HTERT RPE-1 (cell line): ENCODE measurements around the gene MAGEA2.
"Not testable (repeated sequence)": the region's sequence is repeated elsewhere in the genome, so short reads cannot be mapped to it uniquely, and the experiment has no call there.

Experiments
- in situ Hi-C: fragments of 300-500 bp; cut with MboI; formaldehyde crosslinking; loops from 4 replicates; pipeline ENCODE4 v1.14.3; 2020; ENCODE audit warnings: low sequenced_read_pairs

Gene MAGEA2

DNA sequence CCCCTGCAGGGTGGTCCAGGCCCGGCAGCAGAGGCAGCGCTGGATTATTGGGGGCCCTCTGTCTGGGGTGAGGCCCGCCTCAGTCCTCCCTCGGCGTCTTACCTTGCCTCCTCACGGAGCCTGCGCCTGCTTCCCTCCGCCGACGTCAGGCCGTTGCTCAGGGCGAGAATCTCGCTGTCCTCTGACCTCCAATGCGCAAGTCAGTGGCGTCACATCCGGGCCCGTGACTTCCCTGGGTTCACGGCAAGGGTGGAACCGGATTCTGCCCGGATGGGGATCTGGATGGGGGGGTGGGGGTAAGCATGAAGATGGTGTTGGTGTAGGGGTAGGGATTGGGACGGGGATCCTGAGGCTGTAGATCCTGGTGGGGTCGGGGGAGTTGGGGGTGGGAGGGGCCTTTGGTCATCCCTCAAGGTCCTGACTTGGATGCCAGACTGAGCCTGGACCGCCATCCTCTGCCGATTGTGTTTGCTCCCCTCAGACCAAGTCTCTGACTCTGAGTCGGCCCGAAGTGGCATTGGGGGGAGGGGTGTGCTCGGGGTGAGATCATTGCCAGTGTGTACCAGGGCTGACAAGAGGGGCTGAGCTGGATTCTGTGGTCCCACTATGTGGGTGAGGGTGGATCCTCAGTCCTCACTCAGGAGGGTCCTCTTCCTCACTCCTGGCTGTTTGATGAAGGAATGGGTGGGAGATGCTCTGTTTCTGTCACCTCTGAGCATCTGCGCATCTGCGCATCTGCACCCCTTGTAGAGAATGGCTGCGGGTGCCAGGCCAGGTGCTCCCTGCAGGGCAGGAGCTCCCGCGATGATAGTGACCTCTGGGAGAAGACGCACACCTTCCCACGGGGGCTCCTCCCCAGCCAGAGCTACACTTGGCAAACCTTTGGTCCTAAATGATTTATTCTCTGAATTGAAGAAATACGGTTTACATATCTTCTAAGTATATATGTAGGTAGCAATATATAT is at the start of gene MAGEA2:
MAGEA2 (minus strand) TSS at position 157 of the 965 bp plus-strand sequence. CDS start 2,479 bp downstream, outside the sequence.
- in situ Hi-C loops = not testable (repeated sequence)

GRCh38 chrX:152798945-152799344 is 45.3 kb upstream of the MAGEA2 start:
- in situ Hi-C loops = no loop called here

GRCh38 chrX:152787062-152787461 is 33.4 kb upstream of the MAGEA2 start:
- in situ Hi-C loops = not testable (repeated sequence)

GRCh38 chrX:152769549-152770289 is 16.1 kb upstream of the MAGEA2 start, which contains the start of gene MAGEA6:
Gene MAGEA6, minus strand, starts transcription at chrX:152769689. Its CDS starts 2,039 bp downstream, at chrX:152767650.
- in situ Hi-C loops = not testable (repeated sequence)

DNA sequence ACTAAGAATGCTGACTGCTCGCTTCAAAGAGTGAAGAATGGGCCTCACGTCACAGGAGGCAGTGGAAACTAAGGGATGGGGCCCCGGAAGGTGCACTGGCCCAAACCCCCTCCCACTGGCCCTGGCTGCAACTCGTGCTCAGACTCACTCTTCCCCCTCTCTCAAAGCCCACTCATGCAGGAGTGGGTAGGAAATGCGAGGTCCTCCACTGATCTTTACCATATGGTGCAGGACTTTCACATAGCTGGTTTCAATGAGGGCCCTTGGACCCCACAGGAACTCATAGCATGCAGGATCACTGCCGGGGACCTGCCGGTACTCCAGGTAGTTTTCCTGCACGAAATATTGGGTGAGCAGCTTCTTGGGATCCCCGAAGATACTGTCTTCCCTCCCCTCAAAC is 12.9 kb upstream of the MAGEA2 start:
- in situ Hi-C loops = not testable (repeated sequence)

DNA sequence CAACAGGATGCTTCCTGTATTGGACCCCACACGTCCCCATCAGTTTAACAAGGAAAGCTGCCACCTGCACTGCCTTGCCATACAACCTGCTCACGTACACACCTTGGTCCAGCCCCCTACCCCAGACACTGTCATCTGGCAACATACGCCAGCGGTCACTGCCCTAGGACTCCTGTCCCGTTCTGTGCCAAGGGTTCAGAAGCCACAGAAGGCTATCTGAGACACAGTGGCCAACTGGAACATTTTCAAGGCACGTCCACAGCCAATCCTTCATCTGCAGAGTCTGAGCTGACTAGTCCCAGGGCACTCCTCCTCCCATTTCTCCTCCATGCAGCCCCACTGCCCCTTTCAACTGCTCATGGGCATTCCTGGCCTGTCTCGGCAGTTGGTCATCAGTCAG is 7.9 kb upstream of the MAGEA2 start:
- in situ Hi-C loops = not testable (repeated sequence)

- in situ Hi-C loops = not testable (repeated sequence)
Measured at GRCh38 chrX:152759544-152759943, 5.9 kb upstream of the MAGEA2 start.

GRCh38 chrX:152758918-152759317 is 5.3 kb upstream of the MAGEA2 start, which contains the start of gene CSAG3:
Gene CSAG3, plus strand, starts transcription at chrX:152759218.
- in situ Hi-C loops = not testable (repeated sequence)

- in situ Hi-C loops = not testable (repeated sequence)
Measured at GRCh38 chrX:152754871-152755270, 1.2 kb upstream of the MAGEA2 start.

- in situ Hi-C loops = no loop called here
Measured at GRCh38 chrX:152738560-152738959, 15.1 kb downstream of the MAGEA2 start.

- in situ Hi-C loops = not testable (repeated sequence)
Measured at GRCh38 chrX:152736528-152736927, 17.1 kb downstream of the MAGEA2 start.

DNA sequence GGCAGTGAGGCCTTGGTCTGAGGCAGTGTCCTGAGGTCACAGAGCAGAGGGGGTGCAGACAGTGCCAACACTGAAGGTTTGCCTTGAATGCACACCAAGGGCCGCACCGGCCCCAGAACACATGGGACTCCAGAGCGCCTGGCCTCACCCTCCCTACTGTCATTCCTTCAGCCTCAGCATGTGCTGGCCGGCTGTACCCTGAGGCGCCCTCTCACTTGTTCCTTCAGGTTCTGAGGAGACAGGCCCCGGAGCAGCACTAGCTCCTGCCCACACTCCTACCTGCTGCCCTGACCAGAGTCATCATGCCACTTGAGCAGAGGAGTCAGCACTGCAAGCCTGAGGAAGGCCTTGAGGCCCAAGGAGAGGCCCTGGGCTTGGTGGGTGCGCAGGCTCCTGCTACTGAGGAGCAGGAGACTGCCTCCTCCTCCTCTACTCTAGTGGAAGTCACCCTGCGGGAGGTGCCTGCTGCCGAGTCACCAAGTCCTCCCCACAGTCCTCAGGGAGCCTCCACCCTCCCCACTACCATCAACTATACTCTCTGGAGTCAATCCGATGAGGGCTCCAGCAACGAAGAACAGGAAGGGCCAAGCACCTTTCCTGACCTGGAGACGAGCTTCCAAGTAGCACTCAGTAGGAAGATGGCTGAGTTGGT is 17.7 kb downstream of the MAGEA2 start:
- in situ Hi-C loops = no loop called here

GRCh38 chrX:152735101-152735500 is 18.5 kb downstream of the MAGEA2 start:
- in situ Hi-C loops = no loop called here

DNA sequence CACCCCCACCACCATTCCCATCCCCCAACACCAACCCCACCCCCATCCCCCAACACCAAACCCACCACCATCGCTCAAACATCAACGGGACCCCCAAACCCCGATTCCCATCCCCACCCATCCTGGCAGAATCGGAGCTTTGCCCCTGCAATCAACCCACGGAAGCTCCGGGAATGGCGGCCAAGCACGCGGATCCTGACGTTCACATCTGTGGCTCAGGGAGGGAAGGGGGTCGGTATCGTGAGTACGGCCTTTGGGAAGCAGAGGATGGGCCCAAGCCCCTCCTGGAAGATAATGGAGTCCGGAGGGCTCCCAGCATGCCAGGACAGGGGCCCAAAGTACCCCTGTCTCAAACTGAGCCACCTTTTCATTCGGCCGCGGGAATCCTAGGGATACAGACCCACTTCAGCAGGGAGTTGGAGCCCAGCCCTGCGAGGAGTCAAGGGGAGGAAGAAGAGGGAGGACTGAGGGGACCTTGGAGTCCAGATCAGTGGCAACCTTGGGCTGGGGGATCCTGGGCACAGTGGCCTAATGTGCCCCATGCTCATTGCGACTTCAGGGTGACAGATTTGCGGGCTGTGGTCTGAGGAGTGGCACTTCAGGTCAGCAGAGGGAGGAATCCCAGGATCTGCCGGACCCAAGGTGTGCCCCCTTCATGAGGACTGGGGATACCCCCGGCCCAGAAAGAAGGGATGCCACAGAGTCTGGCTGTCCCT is 19.3 kb downstream of the MAGEA2 start:
- in situ Hi-C loops = not testable (repeated sequence)

DNA sequence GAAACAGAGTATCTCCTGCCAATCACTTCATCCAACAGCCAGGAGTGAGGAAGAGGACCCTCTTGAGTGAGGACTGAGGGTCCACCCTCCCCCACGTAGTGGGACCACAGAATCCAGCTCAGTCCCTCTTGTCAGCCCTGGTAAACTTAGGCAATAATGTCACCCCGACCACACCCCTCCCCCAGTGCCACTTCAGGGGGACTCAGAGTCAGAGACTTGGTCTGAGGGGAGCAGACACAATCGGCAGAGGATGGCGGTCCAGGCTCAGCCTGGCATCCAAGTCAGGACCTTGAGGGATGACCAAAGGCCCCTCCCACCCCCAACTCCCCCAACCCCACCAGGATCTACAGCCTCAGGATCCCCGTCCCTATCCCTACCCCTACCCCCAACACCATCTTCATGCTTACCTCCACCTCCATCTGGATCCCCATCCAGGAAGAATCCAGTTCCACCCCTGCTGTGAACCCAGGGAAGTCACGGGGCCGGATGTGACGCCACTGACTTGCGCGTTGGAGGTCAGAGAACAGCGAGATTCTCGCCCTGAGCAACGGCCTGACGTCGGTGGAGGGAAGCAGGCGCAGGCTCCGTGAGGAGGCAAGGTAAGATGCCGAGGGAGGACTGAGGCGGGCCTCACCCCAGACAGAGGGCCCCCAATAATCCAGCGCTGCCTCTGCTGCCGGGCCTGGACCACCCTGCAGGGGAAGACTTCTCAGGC is 20.2 kb downstream of the MAGEA2 start, which contains the start of the genes CSAG1 and MAGEA12:
CSAG1 (minus strand) TSS at position 461 of the 715 bp plus-strand sequence. CDS start 1,261 bp downstream, outside the sequence.
MAGEA12 (plus strand) TSS at position 497 of the 715 bp plus-strand sequence. CDS start 2,405 bp downstream, outside the sequence.
- in situ Hi-C loops = no loop called here

- in situ Hi-C loops = no loop called here
Measured at GRCh38 chrX:152725409-152725808, 28.2 kb downstream of the MAGEA2 start.

- in situ Hi-C loops = not testable (repeated sequence)
Measured at GRCh38 chrX:152713815-152714787, 39.5 kb downstream of the MAGEA2 start, which contains the start of gene MAGEA2B. Gene MAGEA2B, plus strand, starts transcription at chrX:152714628. Its CDS starts 2,479 bp downstream, at chrX:152717107.

GRCh38 chrX:152713195-152713594 is 40.4 kb downstream of the MAGEA2 start:
- in situ Hi-C loops = not testable (repeated sequence)
